ENCODE data around the gene RCAN1. TPM values are rescaled to one million over a fixed set of nuclear protein-coding genes. Genes with fewer than 3 reads are reported as not detected.
"Not testable (repeated sequence)": the region's sequence is repeated elsewhere in the genome, so short reads cannot be mapped to it uniquely, and the experiment has no call there.

RCAN1 gene
- total and polyA plus RNA-seq, 2 of the 8 experiments (the other 6 are each of a cell fraction or from before 2014, with no cell fraction given), result 1.7 to 6.4 TPM

DNA sequence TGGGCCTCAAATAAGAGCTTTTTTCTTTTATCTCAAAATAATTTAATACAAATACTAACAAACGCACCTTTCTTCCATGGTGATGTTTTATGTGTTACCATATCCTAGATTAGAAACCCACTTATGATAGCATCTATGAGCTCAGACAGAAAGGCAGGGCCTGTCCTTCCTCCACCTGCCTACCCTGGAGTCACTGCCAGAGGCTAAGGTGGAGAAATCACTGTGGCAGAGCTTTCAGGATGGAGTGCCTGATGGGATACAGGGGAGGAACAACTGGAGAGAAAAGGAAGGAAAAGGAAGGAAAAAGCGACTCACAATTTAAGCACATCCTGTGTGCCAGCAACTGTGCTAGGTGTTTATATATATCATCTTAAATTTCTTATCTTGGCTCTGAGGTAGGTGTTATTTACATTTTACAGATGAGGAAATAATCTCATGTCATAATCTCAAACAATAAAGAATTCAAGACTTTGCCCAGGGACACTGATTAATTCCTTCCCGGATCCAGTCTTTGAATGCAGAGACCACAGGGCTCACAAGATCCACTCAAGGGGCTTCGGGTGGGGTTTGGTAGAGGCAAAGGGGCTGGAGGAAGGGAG, 45.4 kb downstream of the RCAN1 start (continued):
- TF ChIP-seq EZH2 (IDR thresholded peaks at IDR 0.05; ENCODE audit: low read depth, low read length, severe bottlenecking), result no peak
- TF ChIP-seq RNF2 (IDR thresholded peaks at IDR 0.05; ENCODE audit: borderline replicate concordance, low read depth, low read length, missing control alignments, poor library complexity, severe bottlenecking), result no peak
- TF ChIP-seq CHD1 (IDR thresholded peaks at IDR 0.05; ENCODE audit: low read depth, low read length), result no peak
- no peak for TF ChIP-seq TAF1 (IDR thresholded peaks at IDR 0.05; ENCODE audit: low read depth, low read length)
- TF ChIP-seq SRF (IDR thresholded peaks at IDR 0.05; ENCODE audit: low read depth, low read length), result no peak
- no peak for TF ChIP-seq TCF12 (IDR thresholded peaks at IDR 0.05; ENCODE audit: low read depth, low read length)

DNA sequence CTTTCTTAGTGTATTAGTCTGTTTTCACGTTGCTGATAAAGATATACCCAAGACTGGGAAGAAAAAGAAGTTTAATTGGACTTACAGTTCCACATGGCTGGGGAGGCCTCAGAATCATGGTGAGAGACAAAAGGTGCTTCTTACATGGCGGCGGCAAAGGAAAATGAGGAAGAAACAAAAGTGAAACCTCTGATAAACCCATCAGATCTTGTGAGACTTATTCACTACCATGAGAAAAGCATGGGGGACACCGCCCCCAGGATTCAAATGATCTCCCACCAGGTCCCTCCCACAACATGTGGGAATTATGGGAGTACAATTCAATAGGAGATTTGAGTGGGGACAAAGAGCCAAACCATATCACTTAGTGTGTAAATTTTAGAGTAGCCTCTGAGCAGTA, 46.1 kb downstream of the RCAN1 start:
- not testable (repeated sequence) for H2BK15ac ChIP-seq (ENCODE audit: low read length); H4K91ac ChIP-seq (replicated peaks; ENCODE audit: insufficient read length, low read length); DNase-seq (ENCODE audit: low read depth in 1 of 2, low spot score in 2 of 2); H2BK120ac ChIP-seq (replicated peaks; ENCODE audit: low read depth, low read length); H2BK20ac ChIP-seq (ENCODE audit: low read length); H3K4me2 ChIP-seq (ENCODE audit: insufficient read depth in 1 of 2, low read depth in 2 of 2, low read length in 2 of 2); H4K8ac ChIP-seq (ENCODE audit: extremely low read depth, insufficient read depth, low read length); H3K36me3 ChIP-seq (ENCODE audit: control insufficient read depth in 2 of 4, insufficient read depth in 4 of 4, low read length in 3 of 4); H3K4me1 ChIP-seq (replicated peaks in 1 of 4; ENCODE audit: control insufficient read depth in 3 of 4, insufficient read depth in 4 of 4, low read length in 3 of 4); H2BK5ac ChIP-seq (ENCODE audit: low read depth, low read length); H3K27ac ChIP-seq (ENCODE audit: low read depth, low read length); H3K9ac ChIP-seq (replicated peaks in 1 of 4; ENCODE audit: extremely low read depth in 1 of 4, low read depth in 3 of 4, low read length in 3 of 4); H3K23ac ChIP-seq (ENCODE audit: insufficient read length); H4K20me1 ChIP-seq (replicated peaks in 1 of 2; ENCODE audit: control insufficient read depth in 1 of 2, insufficient read depth in 2 of 2, low read length in 2 of 2); H3K14ac ChIP-seq (ENCODE audit: insufficient read length); H2BK12ac ChIP-seq (ENCODE audit: low read depth, low read length); H3K4me3 ChIP-seq (ENCODE audit: extremely low read depth in 1 of 4, insufficient read depth in 2 of 4, low read depth in 3 of 4, low read length in 4 of 4); H3K9me3 ChIP-seq (ENCODE audit: insufficient read depth in 2 of 2, low read depth in 1 of 2, low read length in 1 of 2); H2AFZ ChIP-seq (ENCODE audit: low read length); H3K23me2 ChIP-seq (ENCODE audit: low read depth, low read length); H3K79me2 ChIP-seq (ENCODE audit: control insufficient read depth in 1 of 2, insufficient read depth in 2 of 2, low read length in 2 of 2); H4K5ac ChIP-seq (ENCODE audit: insufficient read length, low read depth, low read length); H3K79me1 ChIP-seq (ENCODE audit: low read depth, low read length); H3K18ac ChIP-seq (ENCODE audit: extremely low read depth, low read length); H2AK5ac ChIP-seq (ENCODE audit: low read depth, low read length); FAIRE-seq; H3K56ac ChIP-seq (replicated peaks; ENCODE audit: insufficient read length, low read depth, low read length); H3K4ac ChIP-seq (replicated peaks; ENCODE audit: insufficient read length, low read depth, low read length); H3K27me3 ChIP-seq (replicated peaks in 1 of 4; ENCODE audit: control insufficient read depth in 3 of 4, extremely low read depth in 1 of 4, insufficient read depth in 3 of 4, low read length in 3 of 4)
- ChIA-PET CTCF (ENCODE audit: partially characterized antibody) (interaction anchor here (1.1 to 2.5 kb wide), 4 partner anchors 9 to 46 kb away, joined by 4 to 13 read pairs (median 4); no protein-coding TSS in a partner anchor), POLR2A (ENCODE audit: partially characterized antibody) (interaction anchor here (1.3 kb wide), 2 partner anchors 9 to 11 kb away, joined by 3 read pairs; no protein-coding TSS in a partner anchor)
- WGBS, 2 experiments (ENCODE audit: extremely low coverage in 1 of 2, insufficient coverage in 1 of 2, insufficient read length in 1 of 2, insufficient replicate concordance in 2 of 2, low coverage in 1 of 2, low lambda C conversion rate in 2 of 2, missing lambda C conversion rate in 1 of 2), result 96% methylated on average over 4 of the region's 4 CpGs; no CpG with 5 or more reads in 1 of the 2 experiments
